SU-DHL-6 (cell line): ENCODE measurements around the gene CNN3.

Experiments used
- H2AFZ ChIP-seq: fragments of 200-600 bp; sonication (generic); 2 replicates; pipeline ENCODE4 v1.6.1; 2014; ENCODE audit warnings: low read depth, mild to moderate bottlenecking, moderate library complexity, mixed read lengths, antibody characterized with exemption, low read length; ENCODE audit not compliant: severe bottlenecking
- H3F3A ChIP-seq: fragments of 200-600 bp; shearing (Covaris generic); 2 replicates; pipeline ENCODE4 v1.6.0; 2016; ENCODE audit warnings: antibody characterized with exemption, mild to moderate bottlenecking; ENCODE audit not compliant: insufficient read depth
- H3K27ac ChIP-seq: fragments of 200-600 bp; sonication (generic); 2 replicates; pipeline ENCODE4 v1.5.1; 2016; ENCODE audit warnings: low read depth, mild to moderate bottlenecking, low read length, moderate library complexity, mixed read lengths
- H3K27me3 ChIP-seq: fragments of 200-600 bp; sonication (generic), shearing (Covaris generic); 2 replicates; pipeline ENCODE4 v1.6.0; 2014; ENCODE audit warnings: mild to moderate bottlenecking, low read length
- H3K36me3 ChIP-seq: fragments of 200-600 bp; sonication (generic); 2 replicates; pipeline ENCODE4 v1.6.1; 2014; ENCODE audit warnings: mild to moderate bottlenecking, low read length, mixed read lengths
- H3K4me2 ChIP-seq: fragments of 300-600, 200-600 bp; shearing (Covaris generic), sonication (generic); 2 replicates; pipeline ENCODE4 v1.6.0; 2014; ENCODE audit warnings: low read length, low read depth, mild to moderate bottlenecking; ENCODE audit not compliant: poor library complexity, severe bottlenecking
- H3K4me3 ChIP-seq: fragments of 200-600 bp; sonication (generic); 2 replicates; pipeline ENCODE4 v1.5.1; 2014; ENCODE audit warnings: antibody characterized with exemption, low read length, mild to moderate bottlenecking, mixed read lengths; ENCODE audit not compliant: insufficient read depth, poor library complexity, severe bottlenecking
- H3K79me2 ChIP-seq: fragments of 200-600 bp; sonication (generic); 2 replicates; pipeline ENCODE4 v1.6.1; 2014; ENCODE audit warnings: mild to moderate bottlenecking, low read length, moderate library complexity; ENCODE audit not compliant: insufficient read depth
- H3K9ac ChIP-seq: fragments of 200-600 bp; sonication (generic); 2 replicates; pipeline ENCODE4 v1.7.0; 2014; ENCODE audit warnings: mild to moderate bottlenecking, low read length
- H3K9me2 ChIP-seq: fragments of 200-600 bp; sonication (generic); replicated peaks from 2 replicates; pipeline ENCODE4 v1.6.1; 2014; ENCODE audit warnings: low read length; ENCODE audit not compliant: insufficient read depth
- H3K9me3 ChIP-seq: fragments of 200-600 bp; sonication (generic); 2 replicates; pipeline ENCODE4 v1.6.1; 2014; ENCODE audit warnings: low read length, mixed read lengths; ENCODE audit not compliant: insufficient read depth
- H4K20me1 ChIP-seq: fragments of 200-600 bp; sonication (generic); 2 replicates; pipeline ENCODE4 v1.6.1; 2014; ENCODE audit warnings: low read depth, mild to moderate bottlenecking, antibody characterized with exemption, low read length, moderate library complexity, mixed read lengths
- EZH2phosphoT487 ChIP-seq: fragments of 200-600 bp; sonication (generic), shearing (Covaris generic); conservative IDR thresholded peaks from 2 replicates; pipeline ENCODE4 v1.6.1; 2018; ENCODE audit warnings: mild to moderate bottlenecking, antibody characterized with exemption, low read length, moderate library complexity, mixed read lengths
- TF ChIP-seq, protein P1 (sequence below): fragments of 200-600 bp; sonication (generic); IDR thresholded peaks from one replicate; pipeline ENCODE4 v1.5.1; 2017; ENCODE audit warnings: antibody characterized with exemption, mild to moderate bottlenecking, low read length, moderate library complexity; ENCODE audit not compliant: insufficient read depth, poor library complexity, severe bottlenecking

The CNN3 gene

DNA sequence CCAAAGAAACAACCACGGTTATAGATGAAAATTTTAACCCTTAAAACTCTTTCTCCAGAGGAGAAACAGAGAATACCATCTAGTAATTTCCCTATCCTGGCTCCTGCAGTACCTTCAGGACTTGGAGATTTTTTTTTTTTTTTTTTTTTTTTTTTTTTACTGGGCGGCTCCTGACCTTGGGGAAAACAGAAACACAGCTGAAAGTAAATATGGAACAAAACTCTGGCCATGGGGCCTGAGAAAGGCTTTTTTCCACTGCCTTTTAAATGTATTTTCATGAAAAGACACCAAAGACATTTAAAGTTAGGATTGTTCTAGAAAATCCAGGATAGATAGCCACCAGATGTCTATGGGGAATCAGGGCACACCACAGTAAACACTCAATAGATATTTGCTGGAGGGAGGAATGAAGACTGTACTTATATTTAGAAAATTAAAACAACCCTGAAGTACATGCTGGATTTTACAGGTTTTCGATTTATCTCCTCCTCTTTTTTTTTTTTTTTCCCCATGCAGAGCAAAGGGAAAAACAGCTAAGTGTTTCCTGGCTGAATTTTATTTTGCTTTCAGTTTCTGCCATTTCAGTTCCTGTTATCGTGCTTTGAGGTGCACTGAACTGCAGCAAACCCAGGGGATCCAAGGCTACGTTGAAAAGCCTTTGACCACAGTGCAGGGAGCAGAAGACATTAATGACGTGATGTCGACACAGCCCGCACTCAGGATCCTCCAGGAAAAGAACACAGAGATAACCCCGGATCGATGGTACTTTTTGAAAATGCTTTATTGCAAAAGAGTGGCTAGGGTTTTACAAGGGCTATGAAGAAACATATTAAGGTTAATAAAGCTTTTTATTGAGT is 35.7 kb upstream of the CNN3 start:
- Histone ChIP-seq H2AFZ (peak overlapping the region; percentile 80), H3K4me2 (peak overlapping the region; percentile 55), H3K9ac (0 out of 2 replicates have a peak overlapping the region, but pooled peaks have one; percentile 19), H3K79me2 (no peaks in the 10 kb centered on the region), H3F3A (peaks cover 6% of the 10 kb centered on the region; the same call in 1 of the 2 replicates), H3K9me2 (no peaks in the 10 kb centered on the region), H3K27ac (no peak overlapping the region; the same call in 1 of the 2 replicates), H3K27me3 (no peaks in the 10 kb centered on the region), H3K4me3 (peak overlapping the region; percentile 35), H3K9me3 (no peaks in the 10 kb centered on the region), H3K36me3 (no peaks in the 10 kb centered on the region), H4K20me1 (no peaks in the 10 kb centered on the region)
- no peak for TF ChIP-seq EZH2phosphoT487
- TF ChIP-seq, protein P1, sequence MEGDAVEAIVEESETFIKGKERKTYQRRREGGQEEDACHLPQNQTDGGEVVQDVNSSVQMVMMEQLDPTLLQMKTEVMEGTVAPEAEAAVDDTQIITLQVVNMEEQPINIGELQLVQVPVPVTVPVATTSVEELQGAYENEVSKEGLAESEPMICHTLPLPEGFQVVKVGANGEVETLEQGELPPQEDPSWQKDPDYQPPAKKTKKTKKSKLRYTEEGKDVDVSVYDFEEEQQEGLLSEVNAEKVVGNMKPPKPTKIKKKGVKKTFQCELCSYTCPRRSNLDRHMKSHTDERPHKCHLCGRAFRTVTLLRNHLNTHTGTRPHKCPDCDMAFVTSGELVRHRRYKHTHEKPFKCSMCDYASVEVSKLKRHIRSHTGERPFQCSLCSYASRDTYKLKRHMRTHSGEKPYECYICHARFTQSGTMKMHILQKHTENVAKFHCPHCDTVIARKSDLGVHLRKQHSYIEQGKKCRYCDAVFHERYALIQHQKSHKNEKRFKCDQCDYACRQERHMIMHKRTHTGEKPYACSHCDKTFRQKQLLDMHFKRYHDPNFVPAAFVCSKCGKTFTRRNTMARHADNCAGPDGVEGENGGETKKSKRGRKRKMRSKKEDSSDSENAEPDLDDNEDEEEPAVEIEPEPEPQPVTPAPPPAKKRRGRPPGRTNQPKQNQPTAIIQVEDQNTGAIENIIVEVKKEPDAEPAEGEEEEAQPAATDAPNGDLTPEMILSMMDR: no peak

GRCh38 chr1:94961988-94962387 is 35.1 kb upstream of the CNN3 start:
- Histone ChIP-seq H3K27me3 (no peaks in the 10 kb centered on the region), H3F3A (no peaks in the 10 kb centered on the region), H3K9me3 (no peaks in the 10 kb centered on the region), H4K20me1 (no peaks in the 10 kb centered on the region), H3K79me2 (no peaks in the 10 kb centered on the region), H3K9ac (no peak overlapping the region), H3K9me2 (no peaks in the 10 kb centered on the region), H3K4me3 (no peak overlapping the region), H3K4me2 (no peak overlapping the region), H3K27ac (no peak overlapping the region), H2AFZ (no peak overlapping the region), H3K36me3 (no peaks in the 10 kb centered on the region)
- no peak for TF ChIP-seq EZH2phosphoT487
- TF ChIP-seq, protein P1: no peak

GRCh38 chr1:94961582-94961981 is 34.7 kb upstream of the CNN3 start:
- H3K27ac ChIP-seq: no peak overlapping the region
- H2AFZ ChIP-seq: peak overlapping the region; percentile 38
- H3K4me3 ChIP-seq: no peak overlapping the region
- H3K27me3 ChIP-seq: no peaks in the 10 kb centered on the region
- H3K9me3 ChIP-seq: no peaks in the 10 kb centered on the region
- no peaks in the 10 kb centered on the region for H3K36me3 ChIP-seq
- H3K79me2 ChIP-seq: no peaks in the 10 kb centered on the region
- H3K9me2 ChIP-seq: no peaks in the 10 kb centered on the region
- no peaks in the 10 kb centered on the region for H4K20me1 ChIP-seq
- no peak for TF ChIP-seq EZH2phosphoT487
- TF ChIP-seq, protein P1: no peak
- H3K4me2 ChIP-seq: no peak overlapping the region
- no peak overlapping the region for H3K9ac ChIP-seq
- no peaks in the 10 kb centered on the region for H3F3A ChIP-seq
